Stimulated activated naive CD8-positive, alpha-beta T cell treated with anti-CD3 and anti-CD28 coated beads, Interleukin-15, amount 100 ng/mL, for 72 hours (primary cell): ENCODE results near the gene CCDC136.
A peak's percentile ranks its signal among the peaks of the same experiment; 100 is the strongest.

Source experiments
- ATAC-seq: fragments of 150-1000 bp; cut with Tn5 transposase; 2 replicates; pipeline ENCODE4 v1.10.0; 2021; ENCODE audit warnings: mild to moderate bottlenecking, moderate library complexity
- DNase-seq, 2 donors: peaks; one replicate each; pipeline ENCODE4 v3.0.0; 2021 to 2022
- H3K27ac Mint-ChIP-seq, 2 donors: one replicate each; pipeline ENCODE4 v1.8.0; 2022; ENCODE audit warnings: mild to moderate bottlenecking in 2 of 2, mixed read lengths in 2 of 2, moderate library complexity in 2 of 2
- H3K27me3 Mint-ChIP-seq: one replicate; pipeline ENCODE4 v1.8.0; 2022; ENCODE audit warnings: mixed read lengths
- H3K4me1 Mint-ChIP-seq: one replicate; pipeline ENCODE4 v1.8.0; 2022; ENCODE audit warnings: mild to moderate bottlenecking, mixed read lengths
- H3K4me3 Mint-ChIP-seq, 2 donors: one replicate each; pipeline ENCODE4 v1.8.0; 2022; ENCODE audit warnings: mild to moderate bottlenecking in 2 of 2, mixed read lengths in 2 of 2, moderate library complexity in 1 of 2
- H3K9me3 Mint-ChIP-seq, 2 donors: one replicate each; pipeline ENCODE4 v1.8.0; 2022; ENCODE audit warnings: mixed read lengths in 2 of 2

CCDC136 gene

DNA sequence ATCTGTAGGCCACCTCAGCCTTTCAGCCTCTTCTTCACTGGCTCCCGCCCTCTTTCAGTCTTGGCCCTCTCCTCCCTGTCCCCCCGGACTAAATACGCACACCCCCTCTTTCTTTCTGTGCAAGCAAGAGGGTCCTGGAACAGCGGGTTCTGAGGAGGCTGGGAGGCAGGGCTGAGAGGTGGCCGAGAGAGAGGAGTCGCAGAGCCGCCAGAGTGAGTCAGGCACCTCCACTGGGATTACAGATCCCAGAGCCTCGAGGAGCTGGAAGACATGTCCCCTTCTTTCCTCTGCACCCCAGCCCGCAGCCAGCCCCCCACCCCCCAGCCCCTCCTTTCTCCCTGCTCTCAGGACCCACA, 182 bp downstream of the CCDC136 start:
- H3K4me1 Mint-ChIP-seq, result peaks cover 15% of the 10 kb centered on the region
- peaks cover 19% of the 10 kb centered on the region for H3K27me3 Mint-ChIP-seq
- H3K9me3 Mint-ChIP-seq, result no peaks in the 10 kb centered on the region
- no peak for DNase-seq
- peak overlapping the region; percentile 94 to 95 for H3K4me3 Mint-ChIP-seq
- H3K27ac Mint-ChIP-seq, result peak overlapping the region in 1 of 2 donors; percentile 81
- ATAC-seq, result no peak

DNA sequence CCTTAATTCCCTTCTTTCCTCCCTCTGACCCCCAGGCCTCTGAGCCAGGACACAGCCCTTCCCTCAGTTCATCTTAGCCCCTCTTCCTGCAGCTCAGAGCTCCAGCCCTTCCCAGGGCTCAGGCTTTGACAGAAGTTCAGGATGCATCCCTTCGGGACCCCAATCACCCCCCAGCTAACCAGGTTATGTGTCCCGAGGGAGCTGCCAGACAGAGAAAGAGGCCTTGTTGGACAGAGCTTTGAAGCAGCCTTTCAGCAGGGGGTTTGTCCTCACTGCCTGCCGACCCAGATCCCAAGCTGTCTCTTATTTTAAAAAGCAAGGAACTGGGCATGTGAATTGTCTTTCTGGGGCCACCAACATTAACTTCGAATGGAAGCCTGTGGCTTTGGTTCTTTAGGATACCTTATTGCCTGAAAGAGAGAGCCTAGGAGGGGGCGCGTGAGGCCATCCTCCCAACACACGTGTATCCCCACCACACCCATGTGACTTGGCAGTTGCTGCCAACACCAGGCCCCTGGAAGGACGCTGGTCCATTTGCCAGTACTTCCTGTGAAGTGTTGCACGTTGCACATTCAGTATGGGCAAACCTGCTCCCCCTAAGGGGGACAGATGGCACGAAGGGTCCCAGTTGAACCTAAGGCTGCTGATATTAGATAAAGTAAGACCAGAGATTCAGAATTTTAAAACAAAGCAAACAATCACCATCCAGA, 858 bp downstream of the CCDC136 start:
- Mint-ChIP-seq H3K4me3 (peak overlapping the region; percentile 60 to 95), H3K9me3 (no peaks in the 10 kb centered on the region), H3K27ac (peak overlapping the region; percentile 47 to 68), H3K27me3 (peaks cover 19% of the 10 kb centered on the region), H3K4me1 (peaks cover 15% of the 10 kb centered on the region)
- ATAC-seq (no peak), DNase-seq (no peak)

DNA sequence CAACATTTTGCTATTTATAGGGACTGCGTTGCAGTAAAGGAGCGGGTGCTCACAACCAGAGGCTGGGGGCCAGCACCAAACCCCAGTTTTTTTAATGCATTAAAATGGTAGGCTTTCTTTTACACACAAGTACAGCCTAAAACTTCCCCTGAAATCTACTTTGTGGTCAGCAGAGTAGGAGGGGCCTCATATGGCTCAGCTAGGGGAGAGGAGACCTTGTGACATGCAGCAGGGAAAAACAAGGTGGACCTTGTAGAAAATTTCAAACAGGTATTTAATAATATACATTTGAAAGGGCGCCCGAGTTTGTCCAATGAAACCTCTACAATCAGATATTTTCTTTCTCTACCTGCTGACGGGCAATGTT, 1.4 kb downstream of the CCDC136 start:
- H3K4me3 Mint-ChIP-seq, result no peak overlapping the region
- H3K4me1 Mint-ChIP-seq, result peaks cover 15% of the 10 kb centered on the region
- no peak for ATAC-seq
- no peaks in the 10 kb centered on the region for H3K9me3 Mint-ChIP-seq
- peaks cover 19% of the 10 kb centered on the region for H3K27me3 Mint-ChIP-seq
- H3K27ac Mint-ChIP-seq, result no peak overlapping the region
- DNase-seq, result no peak

DNA sequence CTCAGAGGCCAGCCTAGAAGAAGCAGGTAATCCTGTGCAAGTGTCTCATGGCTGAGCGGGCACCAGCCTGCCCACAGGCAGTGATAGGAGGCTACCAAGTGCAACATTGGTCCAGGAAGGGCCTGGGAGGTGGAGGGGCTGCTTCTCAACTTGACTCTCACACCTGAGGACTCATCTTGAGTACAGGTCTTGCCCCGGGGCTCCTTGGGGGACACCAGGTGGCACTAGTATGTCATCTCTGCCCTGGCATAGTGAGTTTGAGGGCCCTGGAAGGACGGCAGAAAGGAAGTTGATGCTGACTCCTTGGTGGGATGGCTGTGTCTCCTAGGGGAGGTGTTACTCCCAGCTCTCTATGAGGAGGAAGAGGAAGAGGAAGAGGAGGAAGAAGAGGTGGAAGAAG, 2.3 kb downstream of the CCDC136 start:
- Mint-ChIP-seq H3K4me1 (peaks cover 15% of the 10 kb centered on the region), H3K9me3 (no peaks in the 10 kb centered on the region), H3K4me3 (no peak overlapping the region), H3K27ac (peak overlapping the region in 1 of 2 donors; percentile 92), H3K27me3 (peaks cover 14% of the 10 kb centered on the region)
- no peak for ATAC-seq
- DNase-seq, result peak; percentile 16 to 26

DNA sequence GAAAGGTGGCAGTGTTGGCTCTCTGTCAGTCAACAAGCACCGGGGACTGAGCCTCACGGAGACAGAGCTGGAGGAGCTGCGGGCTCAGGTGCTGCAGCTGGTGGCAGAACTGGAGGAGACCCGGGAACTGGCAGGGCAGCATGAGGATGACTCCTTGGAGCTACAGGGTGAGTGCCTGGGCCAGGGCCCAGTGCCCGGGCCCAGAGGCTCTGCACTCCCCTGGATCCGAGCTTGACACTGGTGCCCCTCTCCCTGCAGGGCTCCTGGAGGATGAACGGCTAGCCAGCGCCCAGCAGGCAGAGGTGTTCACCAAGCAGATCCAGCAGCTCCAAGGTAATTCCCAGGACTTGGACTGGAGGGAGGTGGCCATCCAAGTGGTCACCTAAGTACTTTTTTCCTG, 2.7 kb downstream of the CCDC136 start:
- Mint-ChIP-seq H3K4me3 (no peak overlapping the region), H3K27ac (no peak overlapping the region), H3K9me3 (no peaks in the 10 kb centered on the region), H3K4me1 (peaks cover 15% of the 10 kb centered on the region), H3K27me3 (peaks cover 10% of the 10 kb centered on the region)
- DNase-seq, result no peak
- no peak for ATAC-seq

DNA sequence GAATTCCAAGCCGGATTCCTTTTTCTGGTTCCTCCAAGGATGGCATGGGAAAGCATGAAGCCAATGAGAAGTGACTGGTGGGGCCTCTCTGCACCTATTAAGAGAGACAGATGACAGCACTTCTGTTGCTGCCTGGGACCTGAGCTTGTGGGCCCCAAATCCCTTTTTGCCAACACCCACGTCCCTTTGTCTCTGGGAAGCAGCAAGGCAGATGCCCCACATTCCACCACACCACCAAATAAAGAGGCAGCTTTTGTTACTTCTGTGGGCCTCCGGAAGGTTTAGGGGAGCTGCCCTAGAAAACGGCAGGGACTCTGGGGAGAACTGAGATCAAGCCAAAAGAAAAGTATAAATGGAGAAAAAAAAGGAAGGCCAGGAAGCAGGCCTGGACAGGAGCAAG, 3.4 kb downstream of the CCDC136 start:
- H3K27me3 Mint-ChIP-seq, result peaks cover 4% of the 10 kb centered on the region
- ATAC-seq, result no peak
- no peaks in the 10 kb centered on the region for H3K9me3 Mint-ChIP-seq
- H3K27ac Mint-ChIP-seq, result no peak overlapping the region
- H3K4me1 Mint-ChIP-seq, result peaks cover 14% of the 10 kb centered on the region
- no peak overlapping the region for H3K4me3 Mint-ChIP-seq
- no peak for DNase-seq

DNA sequence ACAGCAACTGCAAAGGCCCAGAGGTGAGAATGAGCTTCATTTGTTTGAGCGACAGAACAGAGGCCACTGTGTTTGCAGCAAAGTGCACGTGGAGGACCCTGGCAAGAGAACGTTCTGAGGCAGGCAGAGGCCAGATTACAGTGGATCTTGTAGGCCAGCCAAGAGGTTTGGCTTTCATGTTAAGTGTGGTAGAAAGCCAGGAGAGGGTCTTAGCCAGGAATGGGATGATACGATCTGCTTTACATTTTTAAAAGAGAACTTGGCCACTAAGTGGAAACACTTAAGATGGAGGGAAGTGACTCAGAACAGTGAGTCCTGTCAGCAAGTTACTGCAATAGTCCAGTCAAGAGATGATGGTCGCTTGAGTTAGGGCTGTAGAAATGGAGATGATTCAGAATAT, 4.6 kb downstream of the CCDC136 start:
- Mint-ChIP-seq H3K27ac (peak overlapping the region in 1 of 2 donors; percentile 50), H3K4me3 (no peak overlapping the region), H3K27me3 (no peaks in the 10 kb centered on the region), H3K9me3 (no peaks in the 10 kb centered on the region), H3K4me1 (peaks cover 9% of the 10 kb centered on the region)
- DNase-seq, result no peak
- ATAC-seq, result no peak

DNA sequence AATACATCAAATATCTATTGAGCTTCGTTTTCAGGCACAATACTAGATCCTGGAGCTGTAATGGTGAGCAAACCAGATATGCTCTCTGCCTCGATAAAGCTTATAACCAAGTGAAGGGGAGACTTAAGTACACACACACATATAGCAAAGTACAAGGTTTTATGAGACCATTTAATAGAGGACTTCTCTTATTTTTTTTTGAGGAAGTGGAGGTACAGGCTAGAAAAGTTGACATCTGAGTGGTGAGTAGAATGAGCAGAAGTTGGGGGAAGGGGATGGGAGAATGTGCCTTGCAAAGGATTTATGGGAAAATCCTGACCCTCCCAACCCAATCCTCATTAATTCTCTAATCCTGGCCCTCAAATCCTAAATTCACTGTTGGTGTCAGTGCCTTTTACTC, 7.7 kb downstream of the CCDC136 start:
- DNase-seq (no peak), ATAC-seq (no peak)
- H3K4me3 Mint-ChIP-seq, result no peak overlapping the region
- no peak overlapping the region for H3K27ac Mint-ChIP-seq
- no peaks in the 10 kb centered on the region for H3K9me3 Mint-ChIP-seq
- no peaks in the 10 kb centered on the region for H3K27me3 Mint-ChIP-seq
- no peaks in the 10 kb centered on the region for H3K4me1 Mint-ChIP-seq

DNA sequence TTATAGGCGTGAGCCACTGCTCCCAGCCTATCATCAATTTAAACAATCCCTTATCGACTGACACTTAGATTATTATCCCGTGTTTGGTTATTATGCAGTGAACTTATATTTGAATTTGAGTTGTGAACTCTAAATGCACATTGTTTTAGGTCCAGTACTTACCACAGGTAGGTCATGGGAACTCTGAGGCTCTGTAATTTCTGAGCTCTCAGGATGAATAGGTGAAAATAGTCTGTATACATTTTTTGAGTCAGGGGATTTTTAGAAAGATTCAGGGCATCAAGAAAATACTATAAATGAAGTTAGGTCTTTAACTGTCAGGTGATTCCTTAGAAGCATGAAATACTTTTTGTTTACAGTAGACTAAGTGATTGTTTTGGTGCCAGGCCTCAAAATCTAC, 8.8 kb downstream of the CCDC136 start:
- Mint-ChIP-seq H3K27me3 (no peaks in the 10 kb centered on the region), H3K27ac (no peak overlapping the region), H3K4me1 (no peaks in the 10 kb centered on the region), H3K9me3 (no peaks in the 10 kb centered on the region), H3K4me3 (no peak overlapping the region)
- DNase-seq (no peak), ATAC-seq (no peak)

DNA sequence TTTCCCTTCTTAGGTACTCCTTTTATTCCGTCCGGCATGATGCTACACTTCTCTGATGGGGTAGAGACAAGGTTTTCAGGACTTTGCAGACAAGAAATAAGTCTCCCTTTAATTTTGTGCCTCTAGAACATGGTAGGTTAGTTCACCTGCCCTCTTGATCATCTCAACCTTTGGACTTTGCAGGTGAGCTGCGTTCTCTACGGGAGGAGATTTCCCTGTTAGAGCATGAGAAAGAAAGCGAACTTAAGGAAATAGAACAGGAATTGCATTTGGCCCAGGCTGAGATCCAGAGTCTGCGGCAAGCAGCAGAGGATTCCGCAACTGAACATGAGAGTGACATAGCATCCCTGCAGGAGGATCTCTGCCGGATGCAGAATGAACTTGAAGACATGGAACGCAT, 9.2 kb downstream of the CCDC136 start:
- ATAC-seq (no peak), DNase-seq (no peak)
- Mint-ChIP-seq H3K4me3 (no peak overlapping the region), H3K27me3 (no peaks in the 10 kb centered on the region), H3K27ac (peak overlapping the region in 1 of 2 donors; percentile 21), H3K9me3 (no peaks in the 10 kb centered on the region), H3K4me1 (no peaks in the 10 kb centered on the region)

DNA sequence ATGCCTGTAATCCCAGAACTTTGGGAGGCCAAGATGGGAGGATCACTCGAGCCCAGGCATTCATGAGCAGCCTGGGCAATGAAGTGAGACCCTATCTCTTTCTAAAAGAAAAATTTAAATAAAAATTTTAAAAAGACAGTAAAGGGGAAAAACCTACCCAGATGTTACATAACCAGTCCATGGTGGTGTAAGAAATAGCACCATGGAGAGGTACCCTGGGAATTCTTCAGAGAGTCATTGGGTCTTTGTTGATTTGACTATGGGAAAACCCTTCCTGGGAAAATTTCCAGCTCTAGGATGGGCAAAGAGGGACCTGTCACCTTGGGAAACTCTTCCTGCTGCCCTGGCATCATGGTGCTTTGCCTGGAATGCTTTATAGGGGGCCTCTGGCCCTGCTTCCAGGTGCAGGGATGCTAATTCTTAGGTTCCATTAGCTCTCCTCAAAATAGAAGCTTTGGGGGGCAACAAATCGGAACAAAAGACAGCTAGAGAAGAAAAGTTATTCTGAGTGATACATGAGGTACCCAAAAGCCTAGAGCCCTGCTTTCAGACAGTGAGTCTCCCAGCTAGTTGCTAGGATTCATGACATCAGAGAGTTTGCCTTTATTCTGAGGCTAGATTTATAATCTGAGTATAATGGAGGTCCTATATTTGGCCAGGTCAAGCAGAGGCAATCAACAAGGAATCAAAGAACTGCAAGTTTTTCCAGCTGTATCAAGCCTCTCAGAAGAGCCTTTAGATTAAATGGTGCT, 10.1 kb downstream of the CCDC136 start:
- ATAC-seq (no peak), DNase-seq (no peak)
- Mint-ChIP-seq H3K4me3 (no peak overlapping the region), H3K9me3 (no peaks in the 10 kb centered on the region), H3K4me1 (no peaks in the 10 kb centered on the region), H3K27ac (no peak overlapping the region), H3K27me3 (no peaks in the 10 kb centered on the region)

DNA sequence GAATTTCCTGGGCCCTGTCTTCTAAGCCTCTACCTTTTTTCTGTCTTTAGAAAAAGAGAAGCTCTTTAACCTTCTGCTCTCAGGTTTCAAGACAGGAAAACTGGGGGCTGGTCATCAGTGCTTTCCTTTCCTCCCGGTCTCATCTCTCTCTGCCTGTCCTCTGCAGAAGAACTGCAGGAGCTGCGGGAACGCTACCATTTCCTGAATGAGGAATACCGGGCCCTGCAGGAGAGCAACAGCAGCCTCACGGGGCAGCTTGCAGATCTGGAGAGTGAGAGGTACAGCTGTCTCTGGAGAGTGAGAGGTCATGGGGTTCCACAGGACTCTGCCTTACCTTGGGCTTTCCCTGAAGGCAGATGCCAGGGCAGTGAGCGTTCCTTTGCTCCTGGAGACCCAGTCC, 12.7 kb downstream of the CCDC136 start:
- ATAC-seq (no peak), DNase-seq (no peak)
- no peaks in the 10 kb centered on the region for H3K9me3 Mint-ChIP-seq
- H3K4me1 Mint-ChIP-seq, result no peaks in the 10 kb centered on the region
- no peak overlapping the region for H3K4me3 Mint-ChIP-seq
- H3K27me3 Mint-ChIP-seq, result no peaks in the 10 kb centered on the region
- H3K27ac Mint-ChIP-seq, result no peak overlapping the region

DNA sequence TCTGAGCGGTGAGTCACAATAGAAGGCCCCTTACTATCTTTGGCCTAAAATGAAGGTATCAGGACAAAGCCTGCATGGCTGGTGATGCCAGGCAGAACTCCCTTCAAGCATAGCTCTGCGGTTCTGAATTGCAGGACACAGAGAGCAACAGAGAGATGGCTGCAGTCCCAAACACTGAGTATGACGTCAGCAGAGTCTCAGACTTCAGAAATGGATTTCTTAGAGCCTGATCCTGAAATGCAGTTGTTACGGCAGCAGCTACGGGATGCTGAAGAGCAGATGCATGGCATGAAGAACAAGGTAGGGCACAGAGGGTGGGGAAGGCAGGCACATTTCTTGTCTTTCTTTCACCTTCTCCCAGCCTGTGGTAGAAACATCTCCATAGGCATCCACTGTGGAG, 13.5 kb downstream of the CCDC136 start:
- no peaks in the 10 kb centered on the region for H3K9me3 Mint-ChIP-seq
- no peak overlapping the region for H3K27ac Mint-ChIP-seq
- no peak overlapping the region for H3K4me3 Mint-ChIP-seq
- no peak for ATAC-seq
- H3K27me3 Mint-ChIP-seq, result no peaks in the 10 kb centered on the region
- H3K4me1 Mint-ChIP-seq, result no peaks in the 10 kb centered on the region
- DNase-seq, result no peak

DNA sequence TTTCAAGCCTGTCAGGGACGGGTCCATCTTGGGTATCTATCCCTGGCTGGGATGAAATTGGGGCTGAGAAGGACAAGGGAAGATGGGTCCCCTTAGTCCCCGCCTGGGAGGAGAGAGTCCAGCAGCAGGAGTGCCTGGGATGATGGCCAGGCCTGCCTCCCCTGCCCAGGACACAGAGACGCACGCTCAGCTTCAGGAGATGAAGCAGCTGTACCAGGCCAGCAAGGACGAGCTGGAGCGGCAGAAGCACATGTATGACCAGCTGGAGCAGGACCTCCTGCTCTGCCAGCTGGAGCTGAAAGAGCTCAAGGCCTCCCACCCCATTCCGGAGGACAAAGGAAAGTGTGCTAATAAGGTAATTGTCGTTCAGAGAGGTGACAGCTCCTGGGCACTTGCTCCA, 15.4 kb downstream of the CCDC136 start:
- no peak overlapping the region for H3K27ac Mint-ChIP-seq
- ATAC-seq (no peak), DNase-seq (no peak)
- H3K27me3 Mint-ChIP-seq, result no peaks in the 10 kb centered on the region
- H3K4me1 Mint-ChIP-seq, result no peaks in the 10 kb centered on the region
- H3K9me3 Mint-ChIP-seq, result no peaks in the 10 kb centered on the region
- H3K4me3 Mint-ChIP-seq, result no peak overlapping the region

DNA sequence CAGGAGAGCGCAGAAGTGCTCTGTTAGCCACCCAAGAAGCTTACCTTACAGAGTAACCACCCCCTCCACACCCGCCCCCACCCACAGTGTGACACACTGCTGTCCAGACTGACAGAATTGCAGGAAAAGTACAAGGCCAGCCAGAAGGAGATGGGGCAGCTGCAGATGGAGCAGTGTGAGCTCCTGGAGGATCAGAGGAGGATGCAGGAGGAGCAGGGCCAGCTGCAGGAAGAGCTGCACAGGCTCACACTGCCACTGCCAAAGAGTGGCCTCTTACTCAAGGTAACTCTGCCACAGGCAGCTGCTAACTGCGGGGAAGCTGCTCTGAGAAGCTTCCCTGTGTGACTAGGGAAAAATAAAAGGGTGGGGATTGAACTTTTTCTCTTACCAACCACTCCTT, 17.6 kb downstream of the CCDC136 start:
- no peak overlapping the region for H3K27ac Mint-ChIP-seq
- no peak for ATAC-seq
- DNase-seq, result no peak
- H3K9me3 Mint-ChIP-seq, result no peaks in the 10 kb centered on the region
- H3K27me3 Mint-ChIP-seq, result no peaks in the 10 kb centered on the region
- H3K4me1 Mint-ChIP-seq, result no peaks in the 10 kb centered on the region
- H3K4me3 Mint-ChIP-seq, result no peak overlapping the region

DNA sequence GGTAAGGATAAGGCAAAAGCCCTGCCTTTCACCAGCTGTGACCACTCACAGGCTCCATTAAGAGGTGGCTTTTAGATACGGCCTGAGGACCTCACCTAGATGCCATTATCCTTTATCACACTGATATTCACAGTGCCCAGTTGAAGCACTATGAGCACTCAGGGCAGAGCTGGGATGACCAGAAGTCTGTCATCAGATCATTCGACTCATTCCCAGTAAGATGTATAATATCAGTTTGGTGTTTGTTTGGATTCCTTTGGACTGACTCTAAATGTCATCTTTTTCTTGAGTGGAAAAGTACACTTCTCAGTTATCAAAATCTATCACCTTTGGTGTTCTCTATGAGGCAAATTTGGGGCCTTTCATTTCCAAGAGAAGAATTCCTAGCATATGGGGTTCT, 18.7 kb downstream of the CCDC136 start:
- H3K27ac Mint-ChIP-seq, result no peak overlapping the region
- H3K4me3 Mint-ChIP-seq, result no peak overlapping the region
- H3K4me1 Mint-ChIP-seq, result no peaks in the 10 kb centered on the region
- no peaks in the 10 kb centered on the region for H3K27me3 Mint-ChIP-seq
- no peaks in the 10 kb centered on the region for H3K9me3 Mint-ChIP-seq
- DNase-seq, result no peak
- no peak for ATAC-seq

DNA sequence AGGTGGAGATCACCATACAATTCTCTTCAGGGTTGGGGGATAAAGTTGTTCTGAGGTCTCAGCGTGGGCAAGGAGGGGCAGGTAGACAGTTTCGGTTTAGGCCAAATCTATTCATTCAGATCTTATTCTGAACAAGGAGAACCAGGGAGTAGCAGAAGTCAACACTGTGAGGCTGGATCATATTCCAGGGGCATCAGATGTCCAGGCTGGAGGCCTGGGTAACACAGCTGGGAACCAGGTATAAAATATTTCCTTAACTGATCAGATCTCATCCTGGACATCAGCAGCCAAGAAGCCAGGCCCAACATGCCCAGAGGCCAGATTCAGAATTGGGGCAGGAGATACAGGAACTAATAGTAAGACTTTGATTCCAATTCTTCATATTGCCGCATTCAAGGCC, 19.2 kb downstream of the CCDC136 start:
- Mint-ChIP-seq H3K27me3 (no peaks in the 10 kb centered on the region), H3K4me3 (no peak overlapping the region), H3K27ac (no peak overlapping the region), H3K9me3 (no peaks in the 10 kb centered on the region), H3K4me1 (no peaks in the 10 kb centered on the region)
- no peak for ATAC-seq
- no peak for DNase-seq
